Measurements from ENCODE around the gene NTRK3. TPM values are rescaled to one million over a fixed set of nuclear protein-coding genes. Genes with fewer than 3 reads are reported as not detected.

NTRK3 gene
- total and polyA plus RNA-seq, 2 of the 8 experiments (the other 6 are each of a cell fraction or from before 2014, with no cell fraction given) = 4.5 to 6.8 TPM

DNA sequence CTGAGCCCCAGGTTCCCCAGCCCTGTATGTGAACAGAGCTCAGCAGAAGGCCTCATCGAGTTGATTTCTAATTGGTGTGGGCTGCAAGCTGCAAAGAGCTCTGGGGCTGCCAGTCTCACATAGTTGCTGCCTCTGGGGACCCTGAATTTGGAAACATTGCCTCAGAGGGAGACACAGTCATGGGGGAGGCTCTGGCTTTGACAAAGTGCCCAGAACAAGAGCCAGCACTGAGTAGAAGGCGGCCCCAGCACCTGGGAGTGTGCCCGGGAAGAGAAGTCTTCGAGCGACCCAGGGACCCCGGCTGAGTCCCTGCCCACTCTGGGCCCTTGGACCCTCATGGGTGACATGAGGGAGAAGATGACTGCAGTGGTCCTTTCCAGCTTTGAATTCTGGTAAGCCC, 7.3 kb downstream of the NTRK3 start:
- no peak overlapping the region for H3K27ac ChIP-seq (ENCODE audit: low read depth, low read length)
- H3K23ac ChIP-seq (ENCODE audit: insufficient read length) = no peak overlapping the region
- H3K14ac ChIP-seq (ENCODE audit: insufficient read length) = no peak overlapping the region
- H2AK5ac ChIP-seq (ENCODE audit: low read depth, low read length) = no peak overlapping the region
- H2AFZ ChIP-seq (ENCODE audit: low read length) = no peak overlapping the region
- H3K79me2 ChIP-seq (ENCODE audit: control insufficient read depth in 1 of 2, insufficient read depth in 2 of 2, low read length in 2 of 2) = no peaks in the 10 kb centered on the region
- H2BK20ac ChIP-seq (ENCODE audit: low read length) = no peak overlapping the region
- H2BK15ac ChIP-seq (ENCODE audit: low read length) = no peak overlapping the region
- 95% methylated on average over 6 of the region's 6 CpGs; no CpG with 5 or more reads in 1 of the 2 experiments for WGBS, 2 experiments (ENCODE audit: extremely low coverage in 1 of 2, insufficient coverage in 1 of 2, insufficient read length in 1 of 2, insufficient replicate concordance in 2 of 2, low coverage in 1 of 2, low lambda C conversion rate in 2 of 2, missing lambda C conversion rate in 1 of 2)
- H3K23me2 ChIP-seq (ENCODE audit: low read depth, low read length) = peaks cover 5% of the 10 kb centered on the region; the same call in 1 of the 2 replicates
- no peak overlapping the region for H4K5ac ChIP-seq (ENCODE audit: insufficient read length, low read depth, low read length)
- H3K18ac ChIP-seq (ENCODE audit: extremely low read depth, low read length) = no peak overlapping the region
- no peaks in the 10 kb centered on the region for H3K79me1 ChIP-seq (ENCODE audit: low read depth, low read length)
- H3K56ac ChIP-seq (replicated peaks; ENCODE audit: insufficient read length, low read depth, low read length) = no peak overlapping the region
- H2BK120ac ChIP-seq (replicated peaks; ENCODE audit: low read depth, low read length) = no peak overlapping the region
- FAIRE-seq (no peak), DNase-seq (ENCODE audit: low read depth in 1 of 2, low spot score in 2 of 2) (no peak)
- POLR2A ChIA-PET (ENCODE audit: partially characterized antibody) = no interaction called here
- CTCF ChIA-PET (ENCODE audit: partially characterized antibody) = interaction anchor here (0.9 to 10.7 kb wide), 6 partner anchors 11 to 219 kb away, joined by 3 to 144 read pairs (median 29); no protein-coding TSS in a partner anchor
- H2BK5ac ChIP-seq (ENCODE audit: low read depth, low read length) = no peak overlapping the region
- no peak overlapping the region for H3K4ac ChIP-seq (replicated peaks; ENCODE audit: insufficient read length, low read depth, low read length)
- peaks cover 7 to 23% (median 15%) of the 10 kb centered on the region in 4 experiments for H3K27me3 ChIP-seq (replicated peaks in 1 of 4; ENCODE audit: control insufficient read depth in 3 of 4, extremely low read depth in 1 of 4, insufficient read depth in 3 of 4, low read length in 3 of 4)
- H3K9ac ChIP-seq (replicated peaks in 1 of 4; ENCODE audit: extremely low read depth in 1 of 4, low read depth in 3 of 4, low read length in 3 of 4) = no peak overlapping the region
- peaks cover 0 to 7% (median 2%) of the 10 kb centered on the region in 4 experiments; a peak in 3 of 7 replicates for H3K4me1 ChIP-seq (replicated peaks in 1 of 4; ENCODE audit: control insufficient read depth in 3 of 4, insufficient read depth in 4 of 4, low read length in 3 of 4)
- TF ChIP-seq ASH2L (IDR thresholded peaks at IDR 0.05; ENCODE audit: low read length) (no peak), RAD21 (IDR thresholded peaks at IDR 0.05 in 1 of 2, conservative IDR thresholded peaks at IDR 0.05 in 1 of 2; ENCODE audit: low read depth in 2 of 2, low read length in 2 of 2) (no peak), KDM4A (IDR thresholded peaks at IDR 0.05; ENCODE audit: low read depth, low read length, severe bottlenecking) (no peak)
- TF ChIP-seq, protein P1, sequence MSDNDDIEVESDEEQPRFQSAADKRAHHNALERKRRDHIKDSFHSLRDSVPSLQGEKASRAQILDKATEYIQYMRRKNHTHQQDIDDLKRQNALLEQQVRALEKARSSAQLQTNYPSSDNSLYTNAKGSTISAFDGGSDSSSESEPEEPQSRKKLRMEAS (IDR thresholded peaks at IDR 0.05) = no peak
- no peaks in the 10 kb centered on the region for H3K36me3 ChIP-seq (ENCODE audit: control insufficient read depth in 2 of 4, insufficient read depth in 4 of 4, low read length in 3 of 4)
- H4K91ac ChIP-seq (replicated peaks; ENCODE audit: insufficient read length, low read length) = no peak overlapping the region
- H3K4me3 ChIP-seq (ENCODE audit: extremely low read depth in 1 of 4, insufficient read depth in 2 of 4, low read depth in 3 of 4, low read length in 4 of 4) = no peak overlapping the region
- no peaks in the 10 kb centered on the region for H4K20me1 ChIP-seq (replicated peaks in 1 of 2; ENCODE audit: control insufficient read depth in 1 of 2, insufficient read depth in 2 of 2, low read length in 2 of 2)
- H3K9me3 ChIP-seq (ENCODE audit: insufficient read depth in 2 of 2, low read depth in 1 of 2, low read length in 1 of 2) = no peaks in the 10 kb centered on the region
- no peak overlapping the region for H2BK12ac ChIP-seq (ENCODE audit: low read depth, low read length)
- H3K4me2 ChIP-seq (ENCODE audit: insufficient read depth in 1 of 2, low read depth in 2 of 2, low read length in 2 of 2) = no peak overlapping the region
- no peak overlapping the region for H4K8ac ChIP-seq (ENCODE audit: extremely low read depth, insufficient read depth, low read length)
